ENCODE measurements around the gene KCNG2.

KCNG2 gene

GRCh38 chr18:79769698-79770500, 27.8 kb upstream of the KCNG2 start:
- DNase-seq = no peak

- DNase-seq = no peak
Observed at GRCh38 chr18:79770501-79770815, 27.3 kb upstream of the KCNG2 start.

DNA sequence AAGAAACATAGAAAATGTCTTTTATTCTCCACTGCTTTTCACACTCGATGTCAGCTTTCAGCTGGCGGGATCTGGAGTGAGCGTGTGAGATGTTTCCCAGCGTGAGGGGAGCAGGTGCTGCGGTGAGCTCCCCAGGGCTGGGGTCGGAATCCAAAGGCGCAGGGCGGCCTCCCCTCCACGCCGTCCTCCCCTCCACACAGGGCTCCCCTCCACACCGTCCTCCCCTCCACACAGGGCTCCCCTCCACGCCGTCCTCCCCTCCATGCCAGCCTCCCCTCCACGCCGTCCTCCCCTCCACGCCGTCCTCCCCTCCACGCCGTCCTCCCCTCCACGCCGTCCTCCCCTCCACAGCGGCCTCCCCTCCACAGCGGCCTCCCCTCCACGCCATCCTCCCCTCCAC, 26.9 kb upstream of the KCNG2 start:
- no peak for DNase-seq

GRCh38 chr18:79771446-79772107, 26.2 kb upstream of the KCNG2 start:
- DNase-seq = no peak

DNA sequence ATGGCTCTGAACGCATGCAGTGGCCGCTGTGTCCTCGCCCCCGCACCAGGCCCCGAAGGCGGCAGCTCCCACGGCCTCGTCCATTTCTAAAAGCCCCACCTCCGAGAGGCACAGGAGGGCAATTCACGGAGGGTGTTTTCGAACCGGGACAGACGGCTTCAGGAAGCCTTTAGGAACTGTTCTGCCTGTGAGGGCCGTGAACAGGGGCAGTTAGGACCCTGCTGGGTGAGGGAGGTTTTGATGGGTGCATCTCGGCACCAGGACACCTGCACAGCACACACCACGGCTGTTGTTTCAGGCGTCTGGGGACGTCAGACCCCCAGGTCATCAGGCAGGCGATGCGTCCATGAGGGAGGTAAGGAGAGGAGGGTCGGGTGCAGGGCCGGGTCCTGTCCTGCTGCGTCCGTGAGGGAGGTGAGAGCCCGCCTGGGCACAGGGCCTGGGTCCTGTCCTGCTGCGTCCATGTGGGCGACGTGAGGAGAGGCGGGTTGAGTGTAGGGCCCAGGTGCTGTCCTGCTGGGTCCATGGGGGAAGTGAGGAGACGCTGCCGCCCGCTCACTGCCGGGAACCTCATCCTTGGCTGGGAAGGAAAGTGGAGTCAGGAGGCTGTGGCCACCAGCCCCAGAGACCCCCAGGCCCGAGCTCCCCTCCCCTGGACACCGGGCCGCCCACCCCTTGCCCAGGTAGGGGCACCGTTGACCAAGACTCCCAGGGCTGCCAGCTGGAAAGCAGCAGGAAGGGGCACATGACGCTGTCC, 25.5 kb upstream of the KCNG2 start:
- DNase-seq = no peak

- DNase-seq = no peak
Observed at GRCh38 chr18:79772865-79773696, 24.7 kb upstream of the KCNG2 start.

- DNase-seq = no peak
Observed at GRCh38 chr18:79774111-79774510, 23.6 kb upstream of the KCNG2 start.

GRCh38 chr18:79775441-79776221, 22.1 kb upstream of the KCNG2 start:
- no peak for DNase-seq

- DNase-seq = no peak
Observed at GRCh38 chr18:79776674-79777073, 21.1 kb upstream of the KCNG2 start.

DNA sequence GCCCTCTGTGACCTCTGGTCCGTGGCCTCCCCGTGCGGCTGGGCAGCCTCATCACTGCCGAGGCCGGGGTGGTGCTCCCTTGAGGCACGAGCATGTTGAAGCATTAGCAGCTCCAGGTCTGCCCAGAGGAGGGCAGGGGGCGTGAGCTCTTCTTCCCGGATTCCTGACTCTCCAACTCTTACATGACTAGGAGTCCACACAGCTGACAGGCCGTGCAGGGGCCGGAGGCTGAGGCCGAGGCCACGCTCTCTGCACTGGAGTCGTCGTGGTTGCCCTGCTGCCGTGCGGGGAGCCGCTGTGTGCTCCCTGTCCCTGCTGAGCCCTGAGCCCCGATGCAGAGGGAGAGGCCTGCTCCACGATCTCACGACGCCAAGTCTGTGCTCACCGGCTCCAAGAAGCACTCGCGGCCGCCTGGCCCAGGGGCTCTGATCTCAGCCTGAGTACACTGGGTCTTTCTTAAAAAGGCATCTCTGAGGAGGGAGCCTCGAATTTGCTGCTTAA, 19.4 kb upstream of the KCNG2 start:
- DNase-seq = no peak

DNA sequence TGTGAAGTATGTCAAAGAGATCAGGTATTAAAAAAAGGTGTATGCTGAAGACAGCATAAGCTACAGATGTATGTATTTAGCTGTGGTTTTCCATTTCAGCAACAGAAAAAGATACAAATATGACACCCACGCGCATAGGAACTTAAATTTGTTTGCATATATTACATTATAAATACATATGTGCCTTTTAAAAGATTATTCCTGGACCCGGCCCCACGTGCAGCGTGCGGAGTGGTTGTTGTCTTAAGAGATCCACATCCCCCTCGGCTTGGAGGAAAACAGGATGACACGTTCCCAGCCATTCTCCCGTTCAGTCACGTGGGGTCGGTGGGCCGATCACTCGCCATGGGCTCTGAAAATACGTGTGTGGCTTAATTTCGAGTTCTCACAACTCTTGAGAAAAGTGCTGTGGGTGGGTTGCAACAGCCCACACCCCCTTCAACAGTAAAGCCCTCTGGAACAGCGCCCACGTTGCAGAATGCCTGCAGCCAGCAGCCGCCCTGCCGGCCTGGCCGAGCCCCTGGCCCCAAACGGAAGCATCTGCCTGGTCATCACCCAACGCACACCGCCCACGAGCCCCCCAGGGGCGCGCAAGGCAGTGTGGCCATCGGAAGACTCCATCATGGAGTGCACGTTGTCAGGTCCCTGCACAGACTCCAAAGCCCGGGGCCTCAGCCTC, 18.6 kb upstream of the KCNG2 start:
- no peak for DNase-seq

GRCh38 chr18:79779700-79780190, 18.0 kb upstream of the KCNG2 start:
- DNase-seq = no peak

DNA sequence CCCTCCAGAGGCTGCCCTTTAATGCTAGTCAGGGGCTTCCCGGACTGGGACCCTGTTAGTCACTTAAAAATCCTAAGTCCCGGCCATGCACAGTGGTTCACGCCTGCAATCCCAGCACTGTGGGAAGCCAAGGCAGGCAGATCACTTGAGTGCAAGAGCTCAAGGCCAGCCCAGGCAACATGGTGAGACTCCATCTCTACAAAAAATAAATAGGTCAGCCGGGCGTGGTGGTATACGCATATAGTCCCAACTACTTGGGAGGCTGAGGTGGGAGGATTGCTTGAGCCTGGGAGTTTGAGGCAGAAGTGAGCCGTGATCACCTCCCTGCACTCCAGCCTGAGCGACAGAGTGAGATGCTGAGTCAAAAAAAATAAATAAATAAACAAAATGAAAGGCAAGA, 17.2 kb upstream of the KCNG2 start:
- no peak for DNase-seq

GRCh38 chr18:79781331-79781941, 16.3 kb upstream of the KCNG2 start:
- DNase-seq = no peak

- no peak for DNase-seq
Observed at GRCh38 chr18:79782566-79783308, 15.0 kb upstream of the KCNG2 start.

DNA sequence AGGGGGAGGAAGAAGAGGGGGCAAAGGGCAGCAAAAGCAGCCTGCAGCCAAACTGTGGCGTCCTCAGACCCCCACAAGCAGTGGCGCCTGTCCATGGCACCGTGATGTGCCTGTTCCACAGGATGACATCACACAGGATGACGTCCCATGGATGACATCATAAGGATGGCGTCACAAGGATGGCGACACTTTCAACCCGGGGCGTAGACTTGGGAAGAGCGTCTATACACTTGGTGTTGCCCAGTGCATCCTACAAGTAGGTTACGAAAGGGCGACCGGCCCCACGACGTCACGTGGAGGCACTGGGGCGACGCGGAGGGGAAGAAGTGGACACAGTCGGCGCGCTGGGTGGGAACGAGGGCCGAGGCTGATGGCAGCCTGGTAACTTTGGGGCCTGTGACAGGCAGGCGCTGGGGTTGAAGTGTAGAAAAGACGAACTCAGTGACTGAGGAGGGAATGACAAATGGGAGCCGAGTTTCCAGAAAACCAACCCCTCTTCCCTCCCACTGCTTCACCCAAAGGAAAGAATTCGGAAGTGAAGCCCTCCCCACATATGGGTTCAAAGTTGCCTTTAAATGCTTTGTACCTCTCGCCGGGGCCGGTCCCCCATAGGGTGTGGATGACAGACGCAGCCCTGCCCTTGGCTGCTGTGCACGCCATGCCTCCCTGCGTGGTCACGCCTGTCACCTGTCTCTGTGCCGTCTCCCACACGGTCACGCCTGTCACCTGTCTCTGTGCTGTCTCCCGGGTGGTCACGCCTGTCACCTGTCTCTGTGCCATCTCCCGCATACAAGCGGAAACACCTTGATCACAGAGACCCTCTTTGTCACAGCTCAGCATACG, 13.4 kb upstream of the KCNG2 start:
- DNase-seq = no peak

DNA sequence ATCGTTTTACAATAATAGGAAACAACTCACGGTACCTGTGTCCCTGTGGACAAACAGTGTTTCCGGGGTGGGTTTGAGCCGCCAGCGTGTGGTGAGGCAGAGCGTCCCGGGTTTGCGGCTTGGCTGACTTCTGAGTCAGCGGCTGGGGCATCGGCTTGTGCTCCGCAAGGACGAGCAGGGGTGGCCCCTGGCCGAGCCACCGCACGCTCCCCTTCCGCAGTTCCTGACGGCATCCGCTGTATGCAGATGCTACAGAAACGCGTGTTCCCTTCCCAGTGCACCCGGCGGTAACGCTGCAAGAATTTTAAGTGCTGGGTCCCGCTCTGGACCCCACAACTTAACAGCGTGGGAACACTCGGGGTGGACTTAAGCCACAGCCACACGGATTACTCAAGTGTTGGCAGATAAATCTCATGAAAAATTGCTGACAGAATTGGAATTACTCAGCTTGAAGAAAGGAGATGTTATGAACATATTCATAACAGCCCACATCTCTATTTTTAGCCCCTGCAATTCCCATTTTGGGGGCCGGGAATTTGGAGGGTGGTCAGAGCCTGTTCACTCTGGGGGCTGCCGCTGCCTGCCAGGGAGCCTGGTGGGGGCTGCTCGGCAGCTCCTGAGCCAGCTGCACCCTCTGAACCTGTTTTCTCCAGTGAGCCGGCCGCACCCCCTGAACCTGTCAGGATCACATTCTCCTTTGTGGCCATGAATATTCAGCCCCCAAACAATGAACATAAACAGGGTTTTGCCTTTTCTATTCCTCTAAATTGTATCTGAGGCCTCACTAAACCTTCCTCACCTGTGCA, 12.6 kb upstream of the KCNG2 start:
- no peak for DNase-seq

GRCh38 chr18:79785831-79786230, 11.9 kb upstream of the KCNG2 start:
- no peak for DNase-seq
